ENCODE measurements around the gene AP1G2.

DNA sequence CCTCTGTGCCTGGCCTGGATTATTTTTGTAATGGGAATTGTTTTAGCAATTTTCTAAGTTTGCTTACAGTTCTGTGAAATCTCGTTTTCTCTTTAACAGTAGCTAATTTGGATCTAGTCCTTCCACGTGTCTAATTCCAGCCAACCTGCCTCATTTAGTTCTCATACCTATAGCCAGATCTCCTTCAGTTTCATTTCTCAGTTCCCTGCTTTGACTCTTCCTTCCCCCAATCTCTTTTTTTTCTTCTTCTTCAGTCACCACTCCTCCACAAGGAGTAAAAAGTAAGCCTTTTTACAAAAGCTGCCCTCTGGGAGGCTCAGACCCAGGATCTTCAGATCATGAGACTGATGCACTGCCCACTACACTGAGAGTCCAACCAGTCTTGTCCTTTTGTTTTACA, 10.1 kb downstream of the AP1G2 start:
- TF ChIP-seq, protein P1, sequence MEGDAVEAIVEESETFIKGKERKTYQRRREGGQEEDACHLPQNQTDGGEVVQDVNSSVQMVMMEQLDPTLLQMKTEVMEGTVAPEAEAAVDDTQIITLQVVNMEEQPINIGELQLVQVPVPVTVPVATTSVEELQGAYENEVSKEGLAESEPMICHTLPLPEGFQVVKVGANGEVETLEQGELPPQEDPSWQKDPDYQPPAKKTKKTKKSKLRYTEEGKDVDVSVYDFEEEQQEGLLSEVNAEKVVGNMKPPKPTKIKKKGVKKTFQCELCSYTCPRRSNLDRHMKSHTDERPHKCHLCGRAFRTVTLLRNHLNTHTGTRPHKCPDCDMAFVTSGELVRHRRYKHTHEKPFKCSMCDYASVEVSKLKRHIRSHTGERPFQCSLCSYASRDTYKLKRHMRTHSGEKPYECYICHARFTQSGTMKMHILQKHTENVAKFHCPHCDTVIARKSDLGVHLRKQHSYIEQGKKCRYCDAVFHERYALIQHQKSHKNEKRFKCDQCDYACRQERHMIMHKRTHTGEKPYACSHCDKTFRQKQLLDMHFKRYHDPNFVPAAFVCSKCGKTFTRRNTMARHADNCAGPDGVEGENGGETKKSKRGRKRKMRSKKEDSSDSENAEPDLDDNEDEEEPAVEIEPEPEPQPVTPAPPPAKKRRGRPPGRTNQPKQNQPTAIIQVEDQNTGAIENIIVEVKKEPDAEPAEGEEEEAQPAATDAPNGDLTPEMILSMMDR (IDR thresholded peaks at IDR 0.05), result no peak
- no peak for TF ChIP-seq POLR2A (IDR thresholded peaks at IDR 0.05)
- no peak for TF ChIP-seq EP300 (IDR thresholded peaks at IDR 0.05)
- TF ChIP-seq POLR2AphosphoS5 (IDR thresholded peaks at IDR 0.05), result no peak

Measured in upper lobe of left lung (tissue), 4 donors.